ENCODE measurements around the gene AK1. TPM values are rescaled to one million over a fixed set of nuclear protein-coding genes. Genes with fewer than 3 reads are reported as not detected.
"Not testable (repeated sequence)": the region's sequence is repeated elsewhere in the genome, so short reads cannot be mapped to it uniquely, and the experiment has no call there.

AK1 gene
- total RNA-seq, 1 experiment from 2014 or later: 75.9 TPM

DNA sequence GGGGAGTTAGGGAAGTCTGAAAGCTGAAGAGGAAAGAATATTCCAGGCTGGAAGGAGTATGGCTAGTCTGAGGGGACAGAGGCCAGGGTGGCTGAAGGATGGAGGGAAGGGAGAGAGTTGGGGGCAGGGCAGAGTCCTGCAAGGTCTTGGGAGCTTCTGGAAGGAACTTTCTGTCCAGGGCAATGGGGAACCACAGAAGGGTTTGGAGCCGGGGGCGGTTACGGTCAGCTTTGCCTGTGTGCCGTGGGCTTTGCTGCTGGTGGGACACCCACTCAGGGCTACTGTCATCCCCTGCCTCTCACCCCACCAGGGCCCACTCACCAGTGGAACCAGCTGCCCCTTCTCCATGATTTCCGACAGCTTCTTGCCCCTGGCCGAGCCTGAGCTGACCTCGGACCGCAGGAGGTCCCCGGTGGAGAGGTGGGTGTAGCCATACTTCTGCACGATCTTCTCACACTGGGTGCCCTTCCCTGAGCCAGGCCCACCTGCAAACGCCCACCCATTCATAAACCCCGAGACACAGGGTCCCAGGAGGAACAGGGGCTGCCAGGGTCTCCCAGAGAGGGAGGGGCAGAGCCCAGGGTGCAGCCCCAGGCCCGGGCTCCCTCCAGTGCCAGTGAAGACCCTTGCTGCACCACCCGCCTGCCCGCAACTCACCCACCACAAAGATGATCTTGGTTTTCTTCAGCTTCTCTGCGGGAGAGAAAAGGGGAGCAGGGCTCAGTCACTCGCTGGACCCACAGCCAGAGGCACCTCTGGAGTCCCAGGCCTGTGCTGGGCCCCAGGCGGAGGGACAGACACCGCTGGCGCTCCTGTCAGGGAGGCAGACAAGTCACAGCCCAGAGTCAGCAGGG is 4.9 kb downstream of the AK1 start:
- ChIA-PET POLR2A (no interaction called here), CTCF (interaction anchor here (0.6 to 1.9 kb wide), 9 partner anchors 8 to 138 kb away, joined by 3 to 7 read pairs (median 3); partner anchors contain the start of gene TOR2A)
- BruUV-seq (replicated peaks): no TSS peak
- DNase-seq (ENCODE audit: unreplicated experiment): no peak
- no peak overlapping the region for H3K27ac Mint-ChIP-seq (ENCODE audit: low read depth, unreplicated experiment)
- intact Hi-C loops (cut with micrococcal nuclease): no loop called here
- no peak overlapping the region for H3K4me3 Mint-ChIP-seq (ENCODE audit: unreplicated experiment)
- peaks cover 9% of the 10 kb centered on the region for H3K4me1 Mint-ChIP-seq (ENCODE audit: insufficient read depth, unreplicated experiment)
- H3K9me3 Mint-ChIP-seq (ENCODE audit: unreplicated experiment): no peaks in the 10 kb centered on the region
- peaks cover 11% of the 10 kb centered on the region for H3K36me3 Mint-ChIP-seq (ENCODE audit: insufficient read depth, unreplicated experiment)
- H3K27me3 Mint-ChIP-seq (ENCODE audit: insufficient read depth, unreplicated experiment): no peaks in the 10 kb centered on the region
- no peak for TF ChIP-seq CTCF (IDR thresholded peaks at IDR 0.05; ENCODE audit: unreplicated experiment)

DNA sequence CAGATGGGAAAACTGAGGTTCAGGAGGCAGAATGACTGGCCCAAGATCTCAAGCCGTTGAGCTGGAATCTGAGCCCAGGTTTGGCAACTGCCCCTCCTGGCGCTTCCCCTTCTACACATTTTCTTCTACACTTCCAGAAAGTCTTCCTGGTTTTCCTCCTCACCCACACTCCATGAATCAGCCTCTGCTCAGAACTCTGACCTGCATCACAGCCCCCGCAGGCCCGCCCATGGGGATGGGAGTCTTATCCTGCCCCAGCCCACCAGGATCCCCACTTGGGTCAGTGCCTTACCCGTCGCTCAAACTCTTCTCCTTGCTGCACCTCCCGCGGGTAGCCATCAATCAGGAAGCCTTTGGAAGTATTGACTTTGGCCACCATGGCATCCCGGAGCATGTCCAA is 5.9 kb downstream of the AK1 start:
- Mint-ChIP-seq H3K27ac (ENCODE audit: low read depth, unreplicated experiment) (no peak overlapping the region), H3K27me3 (ENCODE audit: insufficient read depth, unreplicated experiment) (no peaks in the 10 kb centered on the region), H3K4me3 (ENCODE audit: unreplicated experiment) (no peak overlapping the region), H3K36me3 (ENCODE audit: insufficient read depth, unreplicated experiment) (peaks cover 7% of the 10 kb centered on the region), H3K9me3 (ENCODE audit: unreplicated experiment) (no peaks in the 10 kb centered on the region), H3K4me1 (ENCODE audit: insufficient read depth, unreplicated experiment) (peaks cover 9% of the 10 kb centered on the region)
- BruUV-seq (replicated peaks): no TSS peak
- TF ChIP-seq CTCF (IDR thresholded peaks at IDR 0.05; ENCODE audit: unreplicated experiment): no peak
- POLR2A ChIA-PET: interaction anchor here (0.6 to 1.0 kb wide), 2 partner anchors 71 to 86 kb away, joined by 3 to 4 read pairs; partner anchors contain the start of gene CDK9
- CTCF ChIA-PET: interaction anchor here (1.5 to 2.9 kb wide), 3 partner anchors 50 to 87 kb away, joined by 8 to 19 read pairs (median 13); no protein-coding TSS in a partner anchor
- intact Hi-C loops (cut with micrococcal nuclease): no loop called here
- no peak for DNase-seq (ENCODE audit: unreplicated experiment)

GRCh38 chr9:127870887-127871286 is 6.6 kb downstream of the AK1 start:
- CTCF ChIA-PET: interaction anchor here (0.6 to 2.9 kb wide), 14 partner anchors 10 to 286 kb away, joined by 3 to 19 read pairs (median 6); partner anchors contain the start of genes ENG and TOR2A
- no TSS peak for BruUV-seq (replicated peaks)
- POLR2A ChIA-PET: interaction anchor here (0.6 to 1.0 kb wide), 2 partner anchors 45 to 85 kb away, joined by 3 read pairs; partner anchors contain the start of gene CDK9

GRCh38 chr9:127870153-127870491 is 7.4 kb downstream of the AK1 start:
- intact Hi-C loops (cut with micrococcal nuclease): loop anchor here (1.0 kb wide), 3 partner anchors 84 to 280 kb away; partner anchors contain the start of genes CDK9 and TOR2A
- not testable (repeated sequence) for H3K27ac Mint-ChIP-seq (ENCODE audit: low read depth, unreplicated experiment); H3K9me3 Mint-ChIP-seq (ENCODE audit: unreplicated experiment); BruUV-seq (replicated peaks); DNase-seq (ENCODE audit: unreplicated experiment); H3K4me3 Mint-ChIP-seq (ENCODE audit: unreplicated experiment); H3K27me3 Mint-ChIP-seq (ENCODE audit: insufficient read depth, unreplicated experiment); H3K4me1 Mint-ChIP-seq (ENCODE audit: insufficient read depth, unreplicated experiment)
- POLR2A ChIA-PET: interaction anchor here (0.6 to 1.6 kb wide), 8 partner anchors 29 to 135 kb away, joined by 3 to 9 read pairs (median 4); partner anchors contain the start of genes CDK9, ST6GALNAC6 and TOR2A
- CTCF ChIA-PET: interaction anchor here (0.6 to 2.9 kb wide), 32 partner anchors 10 to 1113 kb away, joined by 3 to 19 read pairs (median 4); partner anchors contain the start of genes ENG, SLC2A8 and TOR2A
- peaks cover 13% of the 10 kb centered on the region for H3K36me3 Mint-ChIP-seq (ENCODE audit: insufficient read depth, unreplicated experiment)

More at GRCh38 chr9:127870887-127871286, 6.6 kb downstream of the AK1 start:
- intact Hi-C loops (cut with micrococcal nuclease): loop anchor here (1.0 kb wide), 3 partner anchors 85 to 281 kb away; partner anchors contain the start of genes CDK9 and TOR2A
- Mint-ChIP-seq H3K27me3 (ENCODE audit: insufficient read depth, unreplicated experiment) (no peaks in the 10 kb centered on the region), H3K9me3 (ENCODE audit: unreplicated experiment) (no peaks in the 10 kb centered on the region), H3K4me3 (ENCODE audit: unreplicated experiment) (no peak overlapping the region), H3K4me1 (ENCODE audit: insufficient read depth, unreplicated experiment) (peaks cover 8% of the 10 kb centered on the region), H3K36me3 (ENCODE audit: insufficient read depth, unreplicated experiment) (peaks cover 8% of the 10 kb centered on the region), H3K27ac (ENCODE audit: low read depth, unreplicated experiment) (no peak overlapping the region)
- TF ChIP-seq CTCF (IDR thresholded peaks at IDR 0.05; ENCODE audit: unreplicated experiment): no peak
- DNase-seq (ENCODE audit: unreplicated experiment): no peak
